ENCODE data around the gene BZW2. TPM values are rescaled to one million over a fixed set of nuclear protein-coding genes. Genes with fewer than 3 reads are reported as not detected.

The BZW2 gene
- total RNA-seq, 1 donor from 2014 or later: 84.9 TPM

- TF ChIP-seq EZH2 (IDR thresholded peaks at IDR 0.05; ENCODE audit: insufficient read depth, low read length) (no peak), CTCF (IDR thresholded peaks at IDR 0.05; ENCODE audit: insufficient read depth, low read depth, low read length) (no peak)
- Histone ChIP-seq H2AFZ (ENCODE audit: low read depth, low read length) (no peak overlapping the region), H3K4me3 (ENCODE audit: insufficient read depth, low read depth, low read length) (no peak overlapping the region), H4K20me1 (ENCODE audit: insufficient read depth, low read length) (no peaks in the 10 kb centered on the region), H3K27ac (ENCODE audit: low read depth, low read length) (no peak overlapping the region), H3K4me2 (ENCODE audit: low read length) (no peak overlapping the region), H3K79me2 (ENCODE audit: insufficient read depth, low read length) (no peaks in the 10 kb centered on the region), H3K9ac (ENCODE audit: low read length) (no peak overlapping the region), H3K4me1 (ENCODE audit: insufficient read depth, low read length) (no peaks in the 10 kb centered on the region), H3K36me3 (ENCODE audit: insufficient read depth, low read length) (no peaks in the 10 kb centered on the region), H3K27me3 (ENCODE audit: insufficient read depth, low read length) (no peaks in the 10 kb centered on the region), H3K9me3 (ENCODE audit: insufficient read depth, low read depth, low read length) (no peaks in the 10 kb centered on the region)
- Mint-ChIP-seq H3K9me3 (ENCODE audit: unreplicated experiment) (no peaks in the 10 kb centered on the region), H3K36me3 (ENCODE audit: low read depth, unreplicated experiment) (no peaks in the 10 kb centered on the region), H3K27ac (ENCODE audit: unreplicated experiment) (no peak overlapping the region), H3K27me3 (ENCODE audit: low read depth, unreplicated experiment) (no peaks in the 10 kb centered on the region), H3K4me3 (ENCODE audit: unreplicated experiment) (no peak overlapping the region), H3K4me1 (ENCODE audit: low read depth, unreplicated experiment) (peaks cover 5% of the 10 kb centered on the region)
- FAIRE-seq (no peak), DNase-seq (ENCODE audit: low read depth) (no peak)
Observed at GRCh38 chr7:16732828-16733227, 86.8 kb downstream of the BZW2 start.

DNA sequence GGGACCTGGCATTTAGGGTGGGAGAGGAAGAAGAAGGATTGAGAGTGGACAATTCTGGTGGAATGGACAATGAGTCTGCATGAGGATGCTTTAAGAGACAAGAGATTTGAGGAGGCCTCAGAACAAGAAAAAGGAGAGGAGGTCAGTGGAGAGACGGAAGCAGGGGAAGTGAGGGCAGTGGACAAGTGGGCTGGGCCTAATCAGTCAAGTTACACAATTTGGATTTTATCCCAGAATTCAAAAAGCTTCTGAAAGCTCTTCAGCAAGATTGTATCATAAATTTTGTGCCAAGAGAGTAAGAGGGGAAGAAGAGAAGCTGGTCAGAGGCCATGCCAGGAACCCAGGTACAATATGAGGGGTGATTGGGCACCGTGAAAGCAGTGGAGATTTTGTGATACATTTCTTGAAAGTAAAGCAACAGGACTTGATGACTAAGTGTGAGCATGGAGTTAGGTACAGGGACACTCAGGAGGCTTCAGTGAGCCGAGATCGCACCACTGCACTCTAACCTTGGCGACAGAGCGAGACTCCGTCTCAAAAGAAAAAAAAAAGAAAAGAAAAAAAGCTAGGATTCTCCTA is 88.3 kb downstream of the BZW2 start:
- H3K27ac ChIP-seq (ENCODE audit: low read depth, low read length): no peak overlapping the region
- no peaks in the 10 kb centered on the region for H3K9me3 Mint-ChIP-seq (ENCODE audit: unreplicated experiment)
- TF ChIP-seq EZH2 (IDR thresholded peaks at IDR 0.05; ENCODE audit: insufficient read depth, low read length): no peak
- TF ChIP-seq CTCF (IDR thresholded peaks at IDR 0.05; ENCODE audit: insufficient read depth, low read depth, low read length): no peak
- no peak overlapping the region for H2AFZ ChIP-seq (ENCODE audit: low read depth, low read length)
- H3K4me1 ChIP-seq (ENCODE audit: insufficient read depth, low read length): no peaks in the 10 kb centered on the region
- H3K4me3 Mint-ChIP-seq (ENCODE audit: unreplicated experiment): no peak overlapping the region
- no peak overlapping the region for H3K4me2 ChIP-seq (ENCODE audit: low read length)
- H3K4me1 Mint-ChIP-seq (ENCODE audit: low read depth, unreplicated experiment): no peaks in the 10 kb centered on the region
- no peaks in the 10 kb centered on the region for H3K9me3 ChIP-seq (ENCODE audit: insufficient read depth, low read depth, low read length)
- FAIRE-seq: no peak
- no peak overlapping the region for H3K9ac ChIP-seq (ENCODE audit: low read length)
- H3K27ac Mint-ChIP-seq (ENCODE audit: unreplicated experiment): no peak overlapping the region
- no peaks in the 10 kb centered on the region for H4K20me1 ChIP-seq (ENCODE audit: insufficient read depth, low read length)
- H3K36me3 ChIP-seq (ENCODE audit: insufficient read depth, low read length): no peaks in the 10 kb centered on the region
- DNase-seq (ENCODE audit: low read depth): no peak
- no peaks in the 10 kb centered on the region for H3K79me2 ChIP-seq (ENCODE audit: insufficient read depth, low read length)
- no peaks in the 10 kb centered on the region for H3K27me3 ChIP-seq (ENCODE audit: insufficient read depth, low read length)
- H3K4me3 ChIP-seq (ENCODE audit: insufficient read depth, low read depth, low read length): no peak overlapping the region
- H3K36me3 Mint-ChIP-seq (ENCODE audit: low read depth, unreplicated experiment): peaks cover 1% of the 10 kb centered on the region
- no peaks in the 10 kb centered on the region for H3K27me3 Mint-ChIP-seq (ENCODE audit: low read depth, unreplicated experiment)

DNA sequence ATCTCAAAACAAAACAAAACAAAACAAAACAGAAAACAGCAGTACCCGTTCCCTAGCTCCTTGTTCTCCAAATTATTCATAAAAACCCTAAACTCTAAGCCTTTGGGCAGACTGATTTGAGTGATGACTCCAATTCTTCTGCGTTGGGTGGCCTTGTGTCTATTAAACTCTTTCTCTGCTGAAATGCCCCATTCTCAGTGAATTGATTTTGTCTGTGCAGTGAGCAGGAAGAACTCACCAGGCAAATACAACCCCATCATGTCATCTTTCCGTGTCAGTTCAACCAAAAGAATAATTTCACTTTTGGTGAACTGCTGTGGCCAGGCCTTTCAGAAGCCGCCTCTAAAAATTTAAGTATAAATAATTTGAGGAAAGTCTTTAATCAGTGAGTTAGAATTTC is 89.0 kb downstream of the BZW2 start:
- peaks cover 1% of the 10 kb centered on the region for H3K36me3 Mint-ChIP-seq (ENCODE audit: low read depth, unreplicated experiment)
- H3K27me3 Mint-ChIP-seq (ENCODE audit: low read depth, unreplicated experiment): no peaks in the 10 kb centered on the region
- TF ChIP-seq CTCF (IDR thresholded peaks at IDR 0.05; ENCODE audit: insufficient read depth, low read depth, low read length): no peak
- TF ChIP-seq EZH2 (IDR thresholded peaks at IDR 0.05; ENCODE audit: insufficient read depth, low read length): no peak
- no peak for DNase-seq (ENCODE audit: low read depth)
- H3K27ac ChIP-seq (ENCODE audit: low read depth, low read length): no peak overlapping the region
- no peaks in the 10 kb centered on the region for H3K79me2 ChIP-seq (ENCODE audit: insufficient read depth, low read length)
- H3K4me3 ChIP-seq (ENCODE audit: insufficient read depth, low read depth, low read length): no peak overlapping the region
- H3K27me3 ChIP-seq (ENCODE audit: insufficient read depth, low read length): no peaks in the 10 kb centered on the region
- no peaks in the 10 kb centered on the region for H3K36me3 ChIP-seq (ENCODE audit: insufficient read depth, low read length)
- no peak for FAIRE-seq
- no peak overlapping the region for H2AFZ ChIP-seq (ENCODE audit: low read depth, low read length)
- H4K20me1 ChIP-seq (ENCODE audit: insufficient read depth, low read length): no peaks in the 10 kb centered on the region
- H3K4me1 Mint-ChIP-seq (ENCODE audit: low read depth, unreplicated experiment): peaks cover 3% of the 10 kb centered on the region
- H3K9ac ChIP-seq (ENCODE audit: low read length): no peak overlapping the region
- no peak overlapping the region for H3K4me2 ChIP-seq (ENCODE audit: low read length)
- no peaks in the 10 kb centered on the region for H3K9me3 ChIP-seq (ENCODE audit: insufficient read depth, low read depth, low read length)
- no peak overlapping the region for H3K27ac Mint-ChIP-seq (ENCODE audit: unreplicated experiment)
- no peaks in the 10 kb centered on the region for H3K4me1 ChIP-seq (ENCODE audit: insufficient read depth, low read length)
- H3K4me3 Mint-ChIP-seq (ENCODE audit: unreplicated experiment): no peak overlapping the region
- no peaks in the 10 kb centered on the region for H3K9me3 Mint-ChIP-seq (ENCODE audit: unreplicated experiment)
